Activated CD4-positive, CD25-positive, alpha-beta regulatory T cell treated with anti-CD3 and anti-CD28 coated beads, Interleukin-2, amount 50 U/mL, for 72 hours (primary cell): ENCODE data around the gene TOMM22.

Experiments used
- DNase-seq: peaks from one replicate; pipeline ENCODE4 v3.0.0; 2021

The TOMM22 gene

GRCh38 chr22:38734421-38735100 is 52.8 kb downstream of the TOMM22 start:
- DNase-seq = no peak
